HL-60/S4 (cell line): ENCODE results near the gene RIN3.

Experiments
- in situ Hi-C: fragments of 300-500 bp; cut with MboI; formaldehyde crosslinking; loops from 2 replicates; pipeline ENCODE4 v1.14.3; 2022; ENCODE audit warnings: low sequenced_read_pairs

Gene RIN3

GRCh38 chr14:92484132-92484823 lies 29.3 kb upstream of the RIN3 start:
- in situ Hi-C loops: no loop called here

GRCh38 chr14:92486881-92487280 lies 26.7 kb upstream of the RIN3 start:
- in situ Hi-C loops: no loop called here

- in situ Hi-C loops: no loop called here
Measured at GRCh38 chr14:92487513-92488133, 26.0 kb upstream of the RIN3 start.

- in situ Hi-C loops: no loop called here
Measured at GRCh38 chr14:92489394-92490238, 24.0 kb upstream of the RIN3 start.

GRCh38 chr14:92490239-92490959 lies 23.2 kb upstream of the RIN3 start:
- in situ Hi-C loops: no loop called here

- in situ Hi-C loops: no loop called here
Measured at GRCh38 chr14:92491782-92492181, 21.8 kb upstream of the RIN3 start.

- in situ Hi-C loops: no loop called here
Measured at GRCh38 chr14:92492258-92492657, 21.3 kb upstream of the RIN3 start.

GRCh38 chr14:92493024-92493423 lies 20.6 kb upstream of the RIN3 start:
- in situ Hi-C loops: no loop called here

GRCh38 chr14:92493492-92493891 lies 20.1 kb upstream of the RIN3 start:
- in situ Hi-C loops: no loop called here

GRCh38 chr14:92494512-92494911 lies 19.1 kb upstream of the RIN3 start:
- in situ Hi-C loops: no loop called here

GRCh38 chr14:92495027-92495426 lies 18.6 kb upstream of the RIN3 start:
- in situ Hi-C loops: no loop called here

GRCh38 chr14:92496191-92496857 lies 17.3 kb upstream of the RIN3 start:
- in situ Hi-C loops: no loop called here

GRCh38 chr14:92497391-92497790 lies 16.2 kb upstream of the RIN3 start:
- in situ Hi-C loops: no loop called here

- in situ Hi-C loops: no loop called here
Measured at GRCh38 chr14:92499234-92499633, 14.3 kb upstream of the RIN3 start.

GRCh38 chr14:92500491-92500941 lies 13.1 kb upstream of the RIN3 start:
- in situ Hi-C loops: no loop called here

GRCh38 chr14:92501891-92502351 lies 11.7 kb upstream of the RIN3 start:
- in situ Hi-C loops: no loop called here

- in situ Hi-C loops: no loop called here
Measured at GRCh38 chr14:92502541-92503286, 10.9 kb upstream of the RIN3 start.

GRCh38 chr14:92503756-92504491 lies 9.7 kb upstream of the RIN3 start:
- in situ Hi-C loops: no loop called here

GRCh38 chr14:92505826-92506225 lies 7.8 kb upstream of the RIN3 start:
- in situ Hi-C loops: no loop called here
